DND-41 (cell line): ENCODE measurements around the gene LMO4.
A peak's percentile ranks its signal among the peaks of the same experiment; 100 is the strongest.

Experiments
- ATAC-seq: fragments of 200-7000 bp; cut with Tn5 transposase; 3 replicates; pipeline ENCODE4 v1.9.1; 2021; ENCODE audit warnings: low read depth; ENCODE audit not compliant: insufficient read depth
- DNase-seq: peaks from one replicate; pipeline ENCODE4 v3.0.0-alpha.2; 2020
- H2AFZ ChIP-seq: 2 replicates; pipeline ENCODE4 v1.6.0; 2012; ENCODE audit warnings: low read depth, low read length
- H3K27ac ChIP-seq: 2 replicates; pipeline ENCODE4 v1.5.1; 2012; ENCODE audit warnings: low read length, inconsistent platforms
- H3K27me3 ChIP-seq: fragments of 200-600 bp; sonication (generic); 2 replicates; pipeline ENCODE4 v1.6.0; 2012; ENCODE audit warnings: low read length, mild to moderate bottlenecking, inconsistent platforms; ENCODE audit not compliant: insufficient read depth, poor library complexity
- H3K36me3 ChIP-seq: 2 replicates; pipeline ENCODE4 v1.5.1; 2012; ENCODE audit warnings: low read length, inconsistent platforms; ENCODE audit not compliant: insufficient read depth
- H3K4me1 ChIP-seq: 2 replicates; pipeline ENCODE4 v1.5.1; 2012; ENCODE audit warnings: mild to moderate bottlenecking, low read length; ENCODE audit not compliant: insufficient read depth
- H3K4me2 ChIP-seq: 2 replicates; pipeline ENCODE4 v1.6.0; 2012; ENCODE audit warnings: mild to moderate bottlenecking, moderate library complexity, low read length, inconsistent platforms; ENCODE audit not compliant: insufficient read depth
- H3K4me3 ChIP-seq, 2 experiments: fragments of 200-600 bp in 1 of 2; shearing (Covaris generic) in 1 of 2; 2 replicates each; pipeline ENCODE4 v1.5.1; 2012 to 2016; ENCODE audit warnings: inconsistent platforms in 2 of 2, low read length in 2 of 2, mild to moderate bottlenecking in 2 of 2, low read depth in 1 of 2, moderate library complexity in 1 of 2
- H3K79me2 ChIP-seq: 2 replicates; pipeline ENCODE4 v1.6.0; 2012; ENCODE audit warnings: low read length, inconsistent platforms; ENCODE audit not compliant: insufficient read depth
- H3K9ac ChIP-seq: 2 replicates; pipeline ENCODE4 v1.6.0; 2012; ENCODE audit warnings: low read depth, mild to moderate bottlenecking, inconsistent platforms, low read length, moderate library complexity
- H3K9me3 ChIP-seq: 2 replicates; pipeline ENCODE4 v1.5.1; 2012; ENCODE audit warnings: low read length, moderate library complexity, mild to moderate bottlenecking, inconsistent platforms; ENCODE audit not compliant: insufficient read depth, severe bottlenecking
- H4K20me1 ChIP-seq: 2 replicates; pipeline ENCODE4 v1.6.0; 2012; ENCODE audit warnings: low read length; ENCODE audit not compliant: insufficient read depth
- CTCF ChIP-seq: IDR thresholded peaks from 2 replicates; pipeline ENCODE4 v1.5.1; 2012; ENCODE audit warnings: borderline replicate concordance, low read length, moderate library complexity, mild to moderate bottlenecking; ENCODE audit not compliant: poor library complexity, severe bottlenecking; ENCODE audit errors: extremely low read depth
- EZH2 ChIP-seq: IDR thresholded peaks from 3 replicates; pipeline ENCODE4 v1.6.1; 2012; ENCODE audit warnings: borderline replicate concordance, low read depth, mild to moderate bottlenecking, moderate library complexity, low read length, inconsistent platforms; ENCODE audit not compliant: severe bottlenecking

Gene LMO4

DNA sequence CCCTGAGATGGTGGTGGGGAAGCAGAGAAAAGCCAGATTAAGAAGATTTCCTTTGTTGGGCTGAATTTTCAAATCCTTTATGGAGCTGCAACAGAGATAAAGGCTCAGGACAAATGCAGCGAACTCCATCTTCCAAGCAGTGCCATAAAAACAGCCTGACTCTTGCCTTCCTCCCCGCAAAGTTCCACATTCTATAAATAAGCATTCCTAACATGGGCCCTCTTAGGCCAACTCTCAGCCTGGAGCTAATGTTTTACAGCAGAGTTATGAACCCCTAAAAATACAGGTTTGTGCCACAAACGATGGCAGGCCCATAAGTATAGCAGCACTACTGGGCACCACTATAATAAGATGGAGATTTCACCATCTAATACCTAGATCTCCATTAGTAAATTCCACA is 27.2 kb downstream of the LMO4 start:
- H3K27me3 ChIP-seq: no peaks in the 10 kb centered on the region
- TF ChIP-seq EZH2: no peak
- TF ChIP-seq CTCF: no peak
- no peaks in the 10 kb centered on the region for H3K9me3 ChIP-seq
- no peaks in the 10 kb centered on the region for H3K4me1 ChIP-seq
- no peaks in the 10 kb centered on the region for H3K36me3 ChIP-seq
- no peak for DNase-seq
- no peak overlapping the region for H3K4me3 ChIP-seq
- H3K9ac ChIP-seq: no peak overlapping the region
- H4K20me1 ChIP-seq: no peaks in the 10 kb centered on the region
- no peaks in the 10 kb centered on the region for H3K79me2 ChIP-seq
- no peak overlapping the region for H3K27ac ChIP-seq
- no peak overlapping the region for H3K4me2 ChIP-seq
- H2AFZ ChIP-seq: no peak overlapping the region
- no peak for ATAC-seq

GRCh38 chr1:87356591-87356990 is 27.9 kb downstream of the LMO4 start:
- Histone ChIP-seq H3K9me3 (no peaks in the 10 kb centered on the region), H3K79me2 (no peaks in the 10 kb centered on the region), H3K9ac (no peak overlapping the region), H3K4me2 (no peak overlapping the region), H3K4me3 (no peak overlapping the region), H3K4me1 (no peaks in the 10 kb centered on the region), H3K36me3 (no peaks in the 10 kb centered on the region), H2AFZ (no peak overlapping the region), H3K27ac (no peak overlapping the region), H4K20me1 (no peaks in the 10 kb centered on the region), H3K27me3 (no peaks in the 10 kb centered on the region)
- DNase-seq (no peak), ATAC-seq (no peak)
- TF ChIP-seq CTCF (no peak), EZH2 (no peak)

GRCh38 chr1:87358219-87358618 is 29.5 kb downstream of the LMO4 start:
- Histone ChIP-seq H3K27ac (no peak overlapping the region), H3K4me2 (no peak overlapping the region), H4K20me1 (no peaks in the 10 kb centered on the region), H2AFZ (no peak overlapping the region), H3K9ac (no peak overlapping the region), H3K79me2 (no peaks in the 10 kb centered on the region), H3K36me3 (no peaks in the 10 kb centered on the region), H3K4me1 (no peaks in the 10 kb centered on the region), H3K9me3 (no peaks in the 10 kb centered on the region), H3K4me3 (no peak overlapping the region), H3K27me3 (no peaks in the 10 kb centered on the region)
- peak; percentile 58 for ATAC-seq
- DNase-seq: no peak
- TF ChIP-seq EZH2: no peak
- TF ChIP-seq CTCF: no peak

- Histone ChIP-seq H3K9ac (no peak overlapping the region), H4K20me1 (no peaks in the 10 kb centered on the region), H3K4me2 (no peak overlapping the region), H3K27ac (no peak overlapping the region), H3K36me3 (no peaks in the 10 kb centered on the region), H3K27me3 (no peaks in the 10 kb centered on the region), H3K4me3 (no peak overlapping the region), H2AFZ (no peak overlapping the region), H3K79me2 (no peaks in the 10 kb centered on the region), H3K4me1 (no peaks in the 10 kb centered on the region), H3K9me3 (no peaks in the 10 kb centered on the region)
- TF ChIP-seq EZH2 (no peak), CTCF (no peak)
- ATAC-seq (no peak), DNase-seq (no peak)
Observed at GRCh38 chr1:87359586-87359985, 30.9 kb downstream of the LMO4 start.
